Pancreas (tissue), 10 donors: Measurements from ENCODE around the gene PTP4A2. TPM values are rescaled to one million over a fixed set of nuclear protein-coding genes. Genes with fewer than 3 reads are reported as not detected.

Source experiments
- ATAC-seq, 4 donors: fragments of 200-7000 bp; cut with Tn5 transposase; one replicate each; pipeline versions ENCODE4 v1.8.0 to v1.9.1; 2020; ENCODE audit warnings: mild to moderate bottlenecking in 4 of 4, moderate library complexity in 4 of 4
- DNase-seq, 6 donors: peaks; one replicate each; pipeline ENCODE4 v3.0.0-alpha.2; 2020
- FAIRE-seq: peaks from 2 replicates; lab custom pipeline; 2012; peaks lifted over from hg19 to GRCh38; lab: Jason Lieb, UNC
- H3K27ac ChIP-seq, 4 donors: fragments of 200-600 bp; sonication (generic); 1 replicate in 3 of 4; 2 replicates in 1 of 4; pipeline versions ENCODE4 v1.5.0 to v1.8.0; 2020
- H3K27me3 ChIP-seq, 4 donors: fragments of 200-600 bp; one replicate each; pipeline ENCODE4 v1.8.0; 2021
- H3K36me3 ChIP-seq, 3 donors: fragments of 200-600 bp; sonication (generic) in 1 of 3; one replicate each; pipeline versions ENCODE4 v1.5.0 to v1.8.0; 2020 to 2021
- H3K4me1 ChIP-seq, 3 donors: fragments of 200-600 bp; one replicate each; pipeline ENCODE4 v1.8.0; 2021
- H3K4me3 ChIP-seq, 4 donors: fragments of 200-600 bp; sonication (generic) in 2 of 4; one replicate each; pipeline versions ENCODE4 v1.5.0 to v1.8.0; 2020 to 2021
- H3K9me3 ChIP-seq, 4 donors: fragments of 200-600 bp; one replicate each; pipeline ENCODE4 v1.8.0; 2021
- CTCF ChIP-seq, 4 donors: fragments of 200-600 bp; sonication (generic) in 3 of 4; IDR thresholded peaks; one replicate each; pipeline versions ENCODE4 v1.5.0 to v1.8.0; 2021; ENCODE audit warnings: antibody characterized with exemption in 4 of 4
- WGBS, 2 donors: extraction: QIAGEN DNeasy Blood & Tissue Kit; methylation state at CpG; one replicate each; pipeline ENCODE4 v1.1.7; 2013; 5-methylcytosine and 5-hydroxymethylcytosine counted together
- intact Hi-C, 3 donors: fragments of 100-400 bp; cut with DNase I; formaldehyde crosslinking; loops; one replicate each; pipeline versions ENCODE4 v1.11.1 to v1.14.2; 2022
- polyA plus RNA-seq, 2 donors: library from polyadenylated mRNA; stranded (reverse); fragments of 200-250 nt; gene quantifications; one replicate each; pipeline ENCODE4 v1.2.3, GENCODE V29; 2013
- total RNA-seq, 6 donors: library from RNA; stranded (reverse); fragmentation: NEBNext Ultra II Directional in 4 of 6; extraction: Animal tissue kit (Norgen Biotek cat#: 25700) in 4 of 6; gene quantifications; one replicate each; pipeline versions ENCODE4 v1.2.1 to v1.2.4, GENCODE V29; 2021 to 2023
- donor health status: healthy with polysubstance abuse.
- donor health status: DM: no; HTN: no; CAD: no; lungs with moderate emphysema.
- donor health status: DM: no; HTN: no; CAD: no.
- donor health status: control.
- donor health status: control.
- donor health status: Bipolar disorder and iron deficiency.
- donor health status: DM: yes; HTN: yes; CAD: no.
- donor health status: DM: no; HTN: no; CAD: no.
- donor health status: DM: no; HTN: no; CAD: no.
- donor health status: DM: yes; HTN: yes; CAD: no.

PTP4A2 gene
- total and polyA plus RNA-seq, 8 donors, result 37.7 to 137 (median 78.3) TPM

- Histone ChIP-seq H3K9me3 (no peaks in the 10 kb centered on the region), H3K4me3 (no peak overlapping the region), H3K27me3 (no peaks in the 10 kb centered on the region), H3K36me3 (no peaks in the 10 kb centered on the region), H3K27ac (no peak overlapping the region), H3K4me1 (peaks cover 0 to 23% (median 0%) of the 10 kb centered on the region in 3 donors)
- no peak for ATAC-seq
- no peak for FAIRE-seq
- intact Hi-C loops, result loop anchor here in 1 of 3 donors (10.0 kb wide), 1 partner anchor 93 kb away; no protein-coding TSS in a partner anchor
- WGBS, 2 donors, result 73 to 78% methylated on average over 9 of the region's 9 CpGs
- TF ChIP-seq CTCF (IDR thresholded peaks at IDR 0.05), result no peak
- DNase-seq, result no peak
Measured at GRCh38 chr1:31957701-31958674, 19.8 kb upstream of the PTP4A2 start.

GRCh38 chr1:31955917-31956736, 18.0 kb upstream of the PTP4A2 start:
- peaks cover 0 to 23% (median 0%) of the 10 kb centered on the region in 3 donors for H3K4me1 ChIP-seq

GRCh38 chr1:31954607-31955283, 16.6 kb upstream of the PTP4A2 start:
- intact Hi-C loops, result loop anchor here in 1 of 3 donors (10.0 kb wide), 1 partner anchor 90 kb away; no protein-coding TSS in a partner anchor
- H3K27ac ChIP-seq, result peak overlapping the region; percentile 53 to 91 (median 76)
- 42 to 55% methylated on average over 6 of the region's 6 CpGs for WGBS, 2 donors
- no peaks in the 10 kb centered on the region for H3K27me3 ChIP-seq
- no peak for TF ChIP-seq CTCF (IDR thresholded peaks at IDR 0.05)
- DNase-seq (peak in 5 of 6 donors; percentile 39 to 71 (median 48)), FAIRE-seq (no peak), ATAC-seq (peak; percentile 57 to 84 (median 78))
- no peak overlapping the region for H3K4me3 ChIP-seq
- H3K4me1 ChIP-seq, result peaks cover 0 to 23% (median 0%) of the 10 kb centered on the region in 3 donors
- no peaks in the 10 kb centered on the region for H3K9me3 ChIP-seq
- H3K36me3 ChIP-seq, result no peaks in the 10 kb centered on the region

More at GRCh38 chr1:31955917-31956736, 18.0 kb upstream of the PTP4A2 start:
- no peak for TF ChIP-seq CTCF (IDR thresholded peaks at IDR 0.05)
- DNase-seq, result peak in 5 of 6 donors; percentile 41 to 85 (median 64)
- H3K9me3 ChIP-seq, result no peaks in the 10 kb centered on the region
- intact Hi-C loops, result loop anchor here in 1 of 3 donors (10.0 kb wide), 1 partner anchor 91 kb away; no protein-coding TSS in a partner anchor
- H3K36me3 ChIP-seq, result no peaks in the 10 kb centered on the region
- H3K27ac ChIP-seq, result peak overlapping the region in 3 of 4 donors; percentile 65 to 91 (median 86)
- ATAC-seq, result peak; percentile 70 to 90 (median 88)
- no peak for FAIRE-seq
- no peaks in the 10 kb centered on the region for H3K27me3 ChIP-seq
- WGBS, 2 donors, result 73 to 76% methylated on average over 11 of the region's 11 CpGs
- no peak overlapping the region for H3K4me3 ChIP-seq

- 59 to 60% methylated on average over 2 of the region's 2 CpGs for WGBS, 2 donors
- H3K27ac ChIP-seq, result no peak overlapping the region
- H3K4me1 ChIP-seq, result peaks cover 0 to 23% (median 0%) of the 10 kb centered on the region in 3 donors
- no peaks in the 10 kb centered on the region for H3K27me3 ChIP-seq
- no peak overlapping the region for H3K4me3 ChIP-seq
- no peak for FAIRE-seq
- no peaks in the 10 kb centered on the region for H3K36me3 ChIP-seq
- no peak for TF ChIP-seq CTCF (IDR thresholded peaks at IDR 0.05)
- intact Hi-C loops, result loop anchor here in 1 of 3 donors (10.0 kb wide), 1 partner anchor 88 kb away; no protein-coding TSS in a partner anchor
- no peak for DNase-seq
- H3K9me3 ChIP-seq, result no peaks in the 10 kb centered on the region
- no peak for ATAC-seq
Measured at GRCh38 chr1:31952825-31953220, 14.7 kb upstream of the PTP4A2 start.
